ENCODE measurements around the gene FAM184A. TPM values are rescaled to one million over a fixed set of nuclear protein-coding genes. Genes with fewer than 3 reads are reported as not detected.

The FAM184A gene
- total and polyA plus RNA-seq, 9 of the 15 experiments (the other 6 are each of a cell fraction or from before 2014, with no cell fraction given), result 6.4 to 18.7 (median 13.1) TPM

- TF ChIP-seq ZHX1 (conservative IDR thresholded peaks at IDR 0.05; ENCODE audit: low read length), result no peak
- no peak for TF ChIP-seq CBFA2T2 (conservative IDR thresholded peaks at IDR 0.05)
- TF ChIP-seq ETS2 (tag; IDR thresholded peaks at IDR 0.05; ENCODE audit: borderline replicate concordance, poor library complexity, severe bottlenecking), result no peak
- no peak for TF ChIP-seq ZNF76 (CRISPR knock-in tag; IDR thresholded peaks at IDR 0.05; ENCODE audit: borderline replicate concordance)
- TF ChIP-seq DMBX1 (CRISPR knock-in tag; IDR thresholded peaks at IDR 0.05; ENCODE audit: borderline replicate concordance), result no peak
- no peak for TF ChIP-seq HMBOX1 (IDR thresholded peaks at IDR 0.05)
Observed at GRCh38 chr6:119105282-119105681, 26.8 kb upstream of the FAM184A start (continued).

- intact Hi-C loops (cut with micrococcal nuclease), result no loop called here
- 11% methylated on average over 2 of the region's 2 CpGs for WGBS (ENCODE audit: insufficient coverage, low coverage, missing lambda C conversion rate)
- no peak for DNase-seq (ENCODE audit: extremely low read depth in 1 of 4, low spot score in 3 of 4)
- no peak for TF ChIP-seq CHD1 (IDR thresholded peaks at IDR 0.05; ENCODE audit: low read length)
- TF ChIP-seq PRPF4 (IDR thresholded peaks at IDR 0.05; ENCODE audit: insufficient read depth, low read depth, low read length, poor library complexity, severe bottlenecking), result no peak
- TF ChIP-seq ELK1 (CRISPR knock-in tag; IDR thresholded peaks at IDR 0.05), result no peak
- no peak for TF ChIP-seq NCOA1 (IDR thresholded peaks at IDR 0.05; ENCODE audit: low read depth)
- TF ChIP-seq TAF1 (IDR thresholded peaks at IDR 0.05; ENCODE audit: control insufficient read depth, extremely low read depth, insufficient read depth, low read length, severe bottlenecking), result no peak
- no peak for TF ChIP-seq POU5F1 (IDR thresholded peaks at IDR 0.05; ENCODE audit: borderline replicate concordance, low read depth, low read length, partially characterized antibody)
- TF ChIP-seq HBP1 (CRISPR knock-in tag; IDR thresholded peaks at IDR 0.05), result no peak
- no peak for TF ChIP-seq POLR2B (IDR thresholded peaks at IDR 0.05; ENCODE audit: low read depth, partially characterized antibody)
- no peak for TF ChIP-seq EWSR1 (IDR thresholded peaks at IDR 0.05; ENCODE audit: borderline replicate concordance, low read depth, partially characterized antibody)
Observed at GRCh38 chr6:119102901-119103300, 24.4 kb upstream of the FAM184A start.

More at GRCh38 chr6:119102901-119103300, 24.4 kb upstream of the FAM184A start:
- ChIA-PET POLR2A (interaction anchor here (1.2 kb wide), 1 partner anchor 8 kb away, joined by 4 read pairs; no protein-coding TSS in a partner anchor), CTCF (ENCODE audit: low intra/inter-chr PET ratio) (no interaction called here)
- Histone ChIP-seq H3K79me2 (ENCODE audit: control insufficient read depth, insufficient read depth, low read length) (no peaks in the 10 kb centered on the region), H3K4me1 (replicated peaks in 1 of 2; ENCODE audit: control insufficient read depth in 2 of 2, insufficient read depth in 2 of 2, low read length in 2 of 2) (no peaks in the 10 kb centered on the region), H3K27me3 (ENCODE audit: control insufficient read depth in 2 of 2, insufficient read depth in 2 of 2, low read length in 2 of 2) (no peaks in the 10 kb centered on the region), H2AFZ (ENCODE audit: low read depth, low read length) (no peak overlapping the region), H4K20me1 (replicated peaks; ENCODE audit: control insufficient read depth, insufficient read depth, low read length) (no peaks in the 10 kb centered on the region), H3K9me3 (replicated peaks; ENCODE audit: control insufficient read depth, insufficient read depth, low read depth, low read length) (no peaks in the 10 kb centered on the region), H3K9me1 (ENCODE audit: control insufficient read depth, insufficient read depth, low read length) (no peaks in the 10 kb centered on the region), H3K4me3 (no peak overlapping the region), H3K36me3 (ENCODE audit: control insufficient read depth, insufficient read depth, low read length) (no peaks in the 10 kb centered on the region), H3K4me2 (ENCODE audit: insufficient read depth, low read length) (no peak overlapping the region), H3K27ac (ENCODE audit: extremely low read depth, low read depth, low read length) (no peak overlapping the region), H3K9ac (ENCODE audit: insufficient read depth in 1 of 2, low read depth in 2 of 2, low read length in 2 of 2) (no peak overlapping the region)
- BruUV-seq (replicated peaks), result no TSS peak
- peak; percentile 66 for FAIRE-seq
- ATAC-seq, result no peak
- in situ Hi-C loops (cut with MboI), result loop anchor here (10.0 kb wide), 1 partner anchor 308 kb away; no protein-coding TSS in a partner anchor

Data from K562 (cell line).